Fibroblast of skin of back (primary cell): ENCODE results near the gene GPRC5C.

ENCODE experiments used
- DNase-seq: peaks from one replicate; pipeline ENCODE4 v3.0.0-alpha.2; 2013

GPRC5C gene

GRCh38 chr17:74433421-74434121 is 1.7 kb downstream of the GPRC5C start:
- no peak for DNase-seq

DNA sequence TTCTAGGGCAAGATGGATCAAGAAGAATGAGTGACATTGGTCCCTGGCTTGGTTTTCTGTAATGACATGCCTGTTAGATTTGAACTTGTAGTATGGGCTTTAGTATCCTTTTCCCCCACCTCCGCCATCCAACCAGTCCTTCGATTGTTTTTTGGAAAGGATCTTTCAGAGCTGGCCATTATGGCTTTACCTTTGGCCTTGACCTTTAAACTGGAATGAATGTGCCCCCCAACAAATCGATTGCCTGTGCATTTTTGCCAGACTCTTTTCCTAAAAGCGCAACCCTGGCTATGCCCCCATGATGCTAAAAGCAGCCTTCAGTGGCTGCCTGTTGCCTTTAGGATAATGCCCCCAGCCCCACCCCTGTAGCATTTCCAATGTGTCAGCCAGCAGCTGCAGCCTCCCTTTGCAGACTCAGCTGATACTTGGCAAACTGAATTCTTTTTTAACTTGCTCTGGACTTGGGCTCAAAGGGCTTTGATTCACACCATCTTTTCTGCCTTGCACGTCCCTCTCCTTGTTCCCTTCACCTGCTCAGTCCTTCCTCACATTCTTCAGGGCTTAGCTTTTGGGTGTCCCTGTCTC is 4.0 kb downstream of the GPRC5C start:
- no peak for DNase-seq

DNA sequence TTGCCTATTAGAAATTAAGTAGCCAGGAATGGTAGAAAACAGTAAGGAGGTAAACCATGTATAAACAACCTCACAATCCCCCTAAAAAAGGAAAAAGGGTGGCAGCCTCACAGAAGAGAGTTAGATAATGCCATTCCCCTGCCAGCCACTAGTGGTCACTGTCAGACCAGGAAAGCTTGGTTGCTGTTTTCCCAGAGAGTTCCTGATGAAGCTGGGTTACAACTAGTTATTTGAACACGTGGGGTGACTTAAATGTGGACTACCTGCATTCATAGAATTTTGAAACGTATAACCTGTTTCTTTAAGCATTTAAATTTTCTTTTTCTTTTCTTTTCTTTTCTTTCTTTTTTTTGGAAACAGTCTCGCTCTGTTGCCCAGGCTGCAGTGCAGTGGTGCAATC is 5.8 kb downstream of the GPRC5C start:
- no peak for DNase-seq

DNA sequence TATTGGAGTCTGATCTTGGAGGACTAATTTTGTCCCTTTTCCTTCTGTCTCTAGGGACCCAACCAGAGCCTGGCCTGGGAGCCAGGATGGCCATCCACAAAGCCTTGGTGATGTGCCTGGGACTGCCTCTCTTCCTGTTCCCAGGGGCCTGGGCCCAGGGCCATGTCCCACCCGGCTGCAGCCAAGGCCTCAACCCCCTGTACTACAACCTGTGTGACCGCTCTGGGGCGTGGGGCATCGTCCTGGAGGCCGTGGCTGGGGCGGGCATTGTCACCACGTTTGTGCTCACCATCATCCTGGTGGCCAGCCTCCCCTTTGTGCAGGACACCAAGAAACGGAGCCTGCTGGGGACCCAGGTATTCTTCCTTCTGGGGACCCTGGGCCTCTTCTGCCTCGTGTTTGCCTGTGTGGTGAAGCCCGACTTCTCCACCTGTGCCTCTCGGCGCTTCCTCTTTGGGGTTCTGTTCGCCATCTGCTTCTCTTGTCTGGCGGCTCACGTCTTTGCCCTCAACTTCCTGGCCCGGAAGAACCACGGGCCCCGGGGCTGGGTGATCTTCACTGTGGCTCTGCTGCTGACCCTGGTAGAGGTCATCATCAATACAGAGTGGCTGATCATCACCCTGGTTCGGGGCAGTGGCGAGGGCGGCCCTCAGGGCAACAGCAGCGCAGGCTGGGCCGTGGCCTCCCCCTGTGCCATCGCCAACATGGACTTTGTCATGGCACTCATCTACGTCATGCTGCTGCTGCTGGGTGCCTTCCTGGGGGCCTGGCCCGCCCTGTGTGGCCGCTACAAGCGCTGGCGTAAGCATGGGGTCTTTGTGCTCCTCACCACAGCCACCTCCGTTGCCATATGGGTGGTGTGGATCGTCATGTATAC is 8.0 kb downstream of the GPRC5C start:
- DNase-seq, result no peak

GRCh38 chr17:74441537-74441936 is 9.6 kb downstream of the GPRC5C start:
- DNase-seq, result no peak

- no peak for DNase-seq
Observed at GRCh38 chr17:74442291-74442669, 10.4 kb downstream of the GPRC5C start.

DNA sequence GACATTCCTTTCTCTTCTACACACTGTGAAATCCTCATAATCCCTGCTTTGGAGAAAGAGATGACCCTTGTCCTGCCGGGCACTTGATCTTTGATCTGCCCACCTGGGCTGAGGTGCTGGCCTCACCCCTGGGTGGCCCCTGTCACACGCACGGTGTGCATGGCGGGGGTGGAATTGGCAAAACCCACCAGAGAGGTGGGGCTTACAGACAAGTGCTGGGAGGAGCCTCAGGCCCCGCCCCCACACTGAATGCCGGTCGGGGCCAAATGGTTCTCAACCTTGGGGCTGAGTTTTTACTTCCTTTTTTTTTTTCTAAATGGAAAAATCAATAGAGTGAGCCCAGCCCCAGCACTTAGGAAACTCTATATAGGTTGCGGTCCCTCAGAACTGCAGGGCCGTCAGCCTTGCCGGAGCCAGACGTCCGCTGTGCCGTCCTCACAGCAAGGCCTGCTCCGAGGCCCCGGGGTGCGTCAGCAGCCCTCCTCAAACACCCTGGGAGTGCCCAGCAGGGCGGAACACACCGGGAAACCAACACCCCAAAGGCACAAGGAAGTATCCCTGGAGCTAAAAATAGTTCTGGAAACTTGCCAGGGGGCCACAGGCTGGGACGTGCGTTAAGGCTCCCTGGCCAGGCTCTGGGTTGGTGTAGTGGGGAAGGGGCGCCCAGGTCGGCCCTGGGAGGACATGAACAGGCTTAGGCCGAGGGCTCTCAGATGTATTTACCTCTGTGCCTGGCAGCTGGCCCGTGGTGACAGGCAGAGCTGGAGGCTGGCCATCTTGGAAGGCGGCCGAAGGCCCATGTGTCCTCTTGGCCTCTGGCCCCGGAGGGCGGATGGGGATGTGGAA is 11.0 kb downstream of the GPRC5C start:
- DNase-seq, result no peak

- DNase-seq, result no peak
Observed at GRCh38 chr17:74443516-74444296, 11.8 kb downstream of the GPRC5C start.

DNA sequence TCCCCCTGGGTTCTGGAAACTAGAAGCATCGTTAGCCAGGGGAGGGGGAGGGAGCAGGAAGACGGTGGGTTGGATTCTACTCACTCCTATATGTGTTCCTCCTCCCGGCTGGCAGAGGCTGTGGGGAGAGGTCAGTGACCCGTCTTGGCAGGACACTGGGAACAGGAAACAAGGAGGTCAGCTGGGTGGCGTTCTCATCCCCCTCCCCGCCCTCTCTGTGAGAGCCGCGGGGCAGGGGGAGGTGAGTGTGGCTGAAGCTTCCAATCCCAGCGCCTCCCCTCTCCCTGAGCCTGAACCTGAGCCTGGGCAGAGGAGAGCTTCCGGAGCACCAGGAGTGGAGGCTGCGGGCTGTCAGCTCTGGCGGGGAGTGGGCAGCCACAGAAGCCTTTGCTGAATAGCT is 12.5 kb downstream of the GPRC5C start:
- DNase-seq, result no peak

- DNase-seq, result no peak
Observed at GRCh38 chr17:74445158-74445557, 13.3 kb downstream of the GPRC5C start.

GRCh38 chr17:74446551-74447500 is 14.9 kb downstream of the GPRC5C start:
- DNase-seq, result no peak

- no peak for DNase-seq
Observed at GRCh38 chr17:74447628-74448159, 15.8 kb downstream of the GPRC5C start.

GRCh38 chr17:74448756-74449155 is 16.9 kb downstream of the GPRC5C start:
- no peak for DNase-seq

- DNase-seq, result no peak
Observed at GRCh38 chr17:74449306-74449705, 17.4 kb downstream of the GPRC5C start.

GRCh38 chr17:74449773-74450172 is 17.9 kb downstream of the GPRC5C start:
- no peak for DNase-seq

DNA sequence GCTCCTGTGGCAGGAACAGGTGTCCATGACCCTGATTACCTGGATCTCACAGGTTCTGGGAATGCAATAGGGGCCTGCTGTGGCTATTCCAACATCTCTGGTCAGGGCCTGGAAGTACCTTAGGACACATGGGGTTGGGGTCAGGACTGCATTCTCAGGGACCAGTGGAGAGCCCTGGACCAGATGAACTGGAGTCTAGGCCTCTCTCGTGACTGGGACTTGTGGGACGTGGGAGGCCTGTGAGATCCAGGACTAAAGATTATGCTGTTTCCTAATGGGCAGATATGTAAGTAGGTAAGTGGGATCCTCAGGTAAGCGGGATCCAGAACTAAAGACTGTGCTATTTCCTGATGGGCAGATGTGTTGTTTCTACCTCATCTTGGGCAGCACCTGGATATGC is 18.3 kb downstream of the GPRC5C start:
- DNase-seq, result no peak

- DNase-seq, result no peak
Observed at GRCh38 chr17:74450925-74451403, 19.1 kb downstream of the GPRC5C start.

GRCh38 chr17:74451557-74451956 is 19.7 kb downstream of the GPRC5C start:
- DNase-seq, result no peak

DNA sequence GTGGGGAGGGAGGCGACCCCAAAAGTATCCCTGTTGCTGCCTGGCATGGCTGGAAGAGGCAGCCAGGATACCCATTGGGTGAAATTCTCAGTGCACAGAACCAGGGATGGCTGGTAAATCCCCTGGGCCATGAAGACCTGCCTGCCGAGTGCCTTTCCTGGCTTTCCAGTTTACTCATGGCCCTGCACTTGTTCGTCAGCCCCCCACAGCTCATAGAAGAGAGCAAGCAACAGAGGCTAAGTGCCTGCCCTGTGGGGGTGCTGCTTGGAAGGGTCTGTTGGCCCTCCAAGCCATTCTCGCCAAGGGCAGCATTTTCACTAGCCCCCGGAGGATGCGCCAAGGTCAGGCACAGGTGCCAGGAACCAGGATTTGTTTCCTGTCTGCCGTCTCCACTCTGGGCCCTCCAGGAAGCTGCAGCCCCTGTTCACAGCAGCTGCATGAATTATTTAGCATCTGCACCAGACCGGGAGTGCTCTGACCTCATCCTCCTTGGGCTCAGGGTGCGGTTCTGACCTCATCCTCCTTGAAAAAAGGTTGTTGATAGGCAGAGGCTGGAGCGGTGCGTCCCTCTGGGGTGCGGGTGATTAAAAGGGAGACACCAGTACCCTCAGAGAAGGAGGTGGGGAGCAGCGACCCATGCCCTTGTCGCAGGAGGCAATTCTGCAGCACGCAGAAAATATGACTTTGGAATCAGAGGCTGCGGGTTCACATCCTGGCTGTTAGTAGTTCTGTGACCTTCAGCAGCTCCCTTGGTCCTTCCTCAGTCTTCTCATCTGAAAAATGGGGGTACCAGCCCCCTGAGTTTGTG is 20.3 kb downstream of the GPRC5C start:
- DNase-seq, result no peak
